ENCODE data around the gene WDFY2. TPM values are rescaled to one million over a fixed set of nuclear protein-coding genes. Genes with fewer than 3 reads are reported as not detected.

WDFY2 gene
- total RNA-seq, 1 donor from 2014 or later, result 43.0 TPM

GRCh38 chr13:51659276-51660127 is 75.2 kb downstream of the WDFY2 start:
- H3K27ac Mint-ChIP-seq (ENCODE audit: unreplicated experiment), result peak overlapping the region; percentile 69
- no peak for TF ChIP-seq CTCF (IDR thresholded peaks at IDR 0.05; ENCODE audit: partially characterized antibody, unreplicated experiment)
- DNase-seq, result no peak
- H3K4me1 Mint-ChIP-seq (ENCODE audit: low read depth, unreplicated experiment), result peaks cover 15% of the 10 kb centered on the region
- no peak overlapping the region for H3K4me3 Mint-ChIP-seq (ENCODE audit: unreplicated experiment)
- peaks cover 3% of the 10 kb centered on the region for H3K27me3 Mint-ChIP-seq (ENCODE audit: unreplicated experiment)
- peaks cover 3% of the 10 kb centered on the region for H3K9me3 Mint-ChIP-seq (ENCODE audit: unreplicated experiment)
- H3K36me3 Mint-ChIP-seq (ENCODE audit: unreplicated experiment), result peaks cover 25% of the 10 kb centered on the region

DNA sequence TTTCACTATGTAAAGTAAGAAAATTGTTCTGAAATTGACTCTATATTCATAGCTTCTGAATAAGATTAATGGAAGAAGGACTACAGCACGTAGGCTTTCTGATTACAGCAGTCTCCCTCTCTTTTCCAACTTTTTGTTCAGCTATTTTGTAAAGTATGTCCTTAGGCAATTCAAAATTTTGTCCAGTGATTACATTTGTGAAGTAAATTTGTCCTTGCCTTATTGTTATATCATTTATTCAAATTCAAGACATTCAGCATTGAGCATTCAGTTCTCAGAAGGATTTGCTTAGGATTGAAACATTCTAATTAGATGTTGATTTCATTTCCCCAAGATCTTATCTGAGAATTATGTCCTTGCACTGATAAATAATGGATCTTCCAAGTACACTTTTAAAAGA is 76.6 kb downstream of the WDFY2 start:
- Mint-ChIP-seq H3K4me3 (ENCODE audit: unreplicated experiment) (no peak overlapping the region), H3K4me1 (ENCODE audit: low read depth, unreplicated experiment) (peaks cover 20% of the 10 kb centered on the region), H3K36me3 (ENCODE audit: unreplicated experiment) (peaks cover 19% of the 10 kb centered on the region), H3K27me3 (ENCODE audit: unreplicated experiment) (peaks cover 3% of the 10 kb centered on the region), H3K27ac (ENCODE audit: unreplicated experiment) (no peak overlapping the region), H3K9me3 (ENCODE audit: unreplicated experiment) (peaks cover 5% of the 10 kb centered on the region)
- no peak for DNase-seq
- TF ChIP-seq CTCF (IDR thresholded peaks at IDR 0.05; ENCODE audit: partially characterized antibody, unreplicated experiment), result no peak

- Mint-ChIP-seq H3K36me3 (ENCODE audit: unreplicated experiment) (no peaks in the 10 kb centered on the region), H3K27me3 (ENCODE audit: unreplicated experiment) (no peaks in the 10 kb centered on the region), H3K4me1 (ENCODE audit: low read depth, unreplicated experiment) (peaks cover 29% of the 10 kb centered on the region), H3K4me3 (ENCODE audit: unreplicated experiment) (no peak overlapping the region), H3K9me3 (ENCODE audit: unreplicated experiment) (peaks cover 2% of the 10 kb centered on the region), H3K27ac (ENCODE audit: unreplicated experiment) (peak overlapping the region; percentile 2)
- TF ChIP-seq CTCF (IDR thresholded peaks at IDR 0.05; ENCODE audit: partially characterized antibody, unreplicated experiment), result no peak
- DNase-seq, result no peak
These were observed 80.0 kb downstream of the WDFY2 start for GRCh38 chr13:51663973-51664957.

- Mint-ChIP-seq H3K9me3 (ENCODE audit: unreplicated experiment) (peaks cover 2% of the 10 kb centered on the region), H3K27ac (ENCODE audit: unreplicated experiment) (no peak overlapping the region), H3K36me3 (ENCODE audit: unreplicated experiment) (no peaks in the 10 kb centered on the region), H3K4me3 (ENCODE audit: unreplicated experiment) (no peak overlapping the region), H3K4me1 (ENCODE audit: low read depth, unreplicated experiment) (peaks cover 26% of the 10 kb centered on the region), H3K27me3 (ENCODE audit: unreplicated experiment) (no peaks in the 10 kb centered on the region)
- no peak for DNase-seq
- no peak for TF ChIP-seq CTCF (IDR thresholded peaks at IDR 0.05; ENCODE audit: partially characterized antibody, unreplicated experiment)
These were observed 81.2 kb downstream of the WDFY2 start for GRCh38 chr13:51665456-51665855.

Data from glutamatergic neuron (in vitro differentiated cells).